Endothelial cell of umbilical vein (primary cell): ENCODE measurements around the gene CEP89.

Experiments used
- CTCF ChIP-seq, 2 donors: IDR thresholded peaks; 1 replicate in 1 of 2; 2 replicates in 1 of 2; pipeline ENCODE4 v1.5.1; 2011; ENCODE audit warnings: low read length in 2 of 2, mild to moderate bottlenecking in 2 of 2, moderate library complexity in 2 of 2, control low read depth in 1 of 2, inconsistent platforms in 1 of 2, low read depth in 1 of 2; ENCODE audit not compliant: insufficient read depth in 1 of 2; ENCODE audit errors: extremely low read depth in 1 of 2
- JUN ChIP-seq: IDR thresholded peaks from 2 replicates; pipeline ENCODE4 v1.6.1; 2011; ENCODE audit warnings: borderline replicate concordance, low read depth; ENCODE audit not compliant: insufficient read length, insufficient read depth
- POLR2A ChIP-seq: IDR thresholded peaks from 2 replicates; pipeline ENCODE4 v1.6.1; 2012; ENCODE audit warnings: low read depth, mild to moderate bottlenecking, control low read depth, low read length

- no peak for TF ChIP-seq POLR2A
- TF ChIP-seq CTCF (IDR thresholded peaks at IDR 0.05; ENCODE audit: extremely low read depth in 1 of 2, insufficient read depth in 1 of 2, low read depth in 1 of 2, low read length in 2 of 2): no peak
- TF ChIP-seq JUN: no peak
Observed at GRCh38 chr19:32916969-32917615, 54.7 kb downstream of the CEP89 start.
